ENCODE data around the gene ZNF41. TPM values are rescaled to one million over a fixed set of nuclear protein-coding genes. Genes with fewer than 3 reads are reported as not detected.
"Not testable (repeated sequence)": the region's sequence is repeated elsewhere in the genome, so short reads cannot be mapped to it uniquely, and the experiment has no call there.

ZNF41 gene
- polyA plus RNA-seq = 8.6 TPM

- Mint-ChIP-seq H3K27me3 (no peaks in the 10 kb centered on the region), H3K4me3 (peak within 1 kb of the TSS; percentile 85 to 97 (median 92)), H3K27ac (peak within 1 kb of the TSS; percentile 94 to 95 (median 95)), H3K36me3 (peaks cover 3% of the 10 kb centered on the region), H3K4me1 (peaks cover 22 to 33% (median 29%) of the 10 kb centered on the region in 3 donors), H3K9me3 (no peaks in the 10 kb centered on the region)
Observed at GRCh38 chrX:47482512-47483305, at the start of gene ZNF41. ZNF41 (minus strand) TSS chrX:47483222; CDS start chrX:47467481, 15,741 bp downstream.

GRCh38 chrX:47530049-47530448 is 47.0 kb upstream of the ZNF41 start:
- peak overlapping the region in 1 of 3 donors; percentile 29 for H3K27ac Mint-ChIP-seq
- no peaks in the 10 kb centered on the region for H3K9me3 Mint-ChIP-seq
- peaks cover 2% of the 10 kb centered on the region for H3K36me3 Mint-ChIP-seq
- H3K4me1 Mint-ChIP-seq = no peaks in the 10 kb centered on the region
- no peak overlapping the region for H3K4me3 Mint-ChIP-seq
- peaks cover 7% of the 10 kb centered on the region for H3K27me3 Mint-ChIP-seq

- Mint-ChIP-seq H3K4me1 (no peaks in the 10 kb centered on the region), H3K36me3 (peaks cover 2% of the 10 kb centered on the region), H3K4me3 (no peak overlapping the region), H3K27ac (no peak overlapping the region), H3K9me3 (no peaks in the 10 kb centered on the region), H3K27me3 (peaks cover 7% of the 10 kb centered on the region)
Observed at GRCh38 chrX:47529548-47529947, 46.5 kb upstream of the ZNF41 start.

- Mint-ChIP-seq H3K9me3 (peaks cover 0 to 3% (median 0%) of the 10 kb centered on the region in 3 donors), H3K4me1 (peaks cover 0 to 3% (median 3%) of the 10 kb centered on the region in 3 donors), H3K27ac (no peak overlapping the region), H3K4me3 (peak overlapping the region; percentile 77 to 82 (median 81)), H3K27me3 (no peaks in the 10 kb centered on the region), H3K36me3 (no peaks in the 10 kb centered on the region)
Observed at GRCh38 chrX:47523713-47524166, 40.7 kb upstream of the ZNF41 start.

GRCh38 chrX:47523297-47523696 is 40.3 kb upstream of the ZNF41 start:
- Mint-ChIP-seq H3K9me3 (peaks cover 0 to 3% (median 0%) of the 10 kb centered on the region in 3 donors), H3K27ac (peak overlapping the region in 1 of 3 donors; percentile 56), H3K4me3 (peak overlapping the region; percentile 77 to 90 (median 82)), H3K4me1 (peaks cover 0 to 3% (median 3%) of the 10 kb centered on the region in 3 donors), H3K27me3 (no peaks in the 10 kb centered on the region), H3K36me3 (no peaks in the 10 kb centered on the region)

GRCh38 chrX:47518144-47518543 is 35.1 kb upstream of the ZNF41 start:
- peaks cover 3% of the 10 kb centered on the region for H3K27me3 Mint-ChIP-seq
- peaks cover 4 to 7% (median 7%) of the 10 kb centered on the region in 3 donors for H3K4me1 Mint-ChIP-seq
- H3K9me3 Mint-ChIP-seq = peaks cover 0 to 3% (median 0%) of the 10 kb centered on the region in 3 donors
- H3K27ac Mint-ChIP-seq = no peak overlapping the region
- no peak overlapping the region for H3K4me3 Mint-ChIP-seq
- no peaks in the 10 kb centered on the region for H3K36me3 Mint-ChIP-seq

- no peak overlapping the region for H3K4me3 Mint-ChIP-seq
- H3K4me1 Mint-ChIP-seq = peaks cover 4 to 12% (median 9%) of the 10 kb centered on the region in 3 donors
- H3K9me3 Mint-ChIP-seq = peaks cover 0 to under 1% (median 0%) of the 10 kb centered on the region in 3 donors
Observed at GRCh38 chrX:47515941-47516665, 33.1 kb upstream of the ZNF41 start.

GRCh38 chrX:47514533-47515235 is 31.7 kb upstream of the ZNF41 start:
- Mint-ChIP-seq H3K4me1 (peaks cover 4 to 12% (median 9%) of the 10 kb centered on the region in 3 donors), H3K36me3 (no peaks in the 10 kb centered on the region), H3K9me3 (no peaks in the 10 kb centered on the region), H3K4me3 (peak overlapping the region in 2 of 4 donors; percentile 39 to 63), H3K27ac (no peak overlapping the region), H3K27me3 (peaks cover 3% of the 10 kb centered on the region)

More at GRCh38 chrX:47515941-47516665, 33.1 kb upstream of the ZNF41 start:
- Mint-ChIP-seq H3K36me3 (no peaks in the 10 kb centered on the region), H3K27me3 (peaks cover 3% of the 10 kb centered on the region), H3K27ac (no peak overlapping the region)

GRCh38 chrX:47513034-47513965 is 30.3 kb upstream of the ZNF41 start:
- H3K4me3 Mint-ChIP-seq = peak overlapping the region; percentile 86 to 93 (median 91)

GRCh38 chrX:47512383-47512782 is 29.4 kb upstream of the ZNF41 start:
- H3K27me3 Mint-ChIP-seq, H3K9me3 Mint-ChIP-seq, H3K36me3 Mint-ChIP-seq: not testable (repeated sequence)
- peaks cover 4 to 12% (median 9%) of the 10 kb centered on the region in 3 donors for H3K4me1 Mint-ChIP-seq
- H3K27ac Mint-ChIP-seq = peak overlapping the region; percentile 32 to 90 (median 82)
- H3K4me3 Mint-ChIP-seq = peak overlapping the region; percentile 76 to 88 (median 80)

More at GRCh38 chrX:47513034-47513965, 30.3 kb upstream of the ZNF41 start:
- not testable (repeated sequence) for H3K36me3 Mint-ChIP-seq, H3K9me3 Mint-ChIP-seq, H3K27me3 Mint-ChIP-seq
- H3K4me1 Mint-ChIP-seq = peaks cover 4 to 12% (median 9%) of the 10 kb centered on the region in 3 donors
- H3K27ac Mint-ChIP-seq = peak overlapping the region; percentile 2 to 82 (median 82)

GRCh38 chrX:47507153-47507867 is 24.3 kb upstream of the ZNF41 start:
- no peaks in the 10 kb centered on the region for H3K27me3 Mint-ChIP-seq
- no peaks in the 10 kb centered on the region for H3K9me3 Mint-ChIP-seq
- peak overlapping the region in 1 of 3 donors; percentile 22 for H3K27ac Mint-ChIP-seq
- peaks cover 4 to 10% (median 9%) of the 10 kb centered on the region in 3 donors for H3K4me1 Mint-ChIP-seq
- no peak overlapping the region for H3K4me3 Mint-ChIP-seq
- H3K36me3 Mint-ChIP-seq = peaks cover 3% of the 10 kb centered on the region

- Mint-ChIP-seq H3K27ac (no peak overlapping the region), H3K4me1 (peaks cover 6 to 19% (median 17%) of the 10 kb centered on the region in 3 donors), H3K4me3 (no peak overlapping the region), H3K9me3 (no peaks in the 10 kb centered on the region), H3K27me3 (no peaks in the 10 kb centered on the region), H3K36me3 (peaks cover 3% of the 10 kb centered on the region)
Observed at GRCh38 chrX:47503151-47503550, 20.1 kb upstream of the ZNF41 start.
